HUES64 (cell line): Measurements from ENCODE around the gene MSX1.

Experiments used
- H3K27ac ChIP-seq: 2 replicates; pipeline ENCODE4 v1.7.0; 2013; ENCODE audit warnings: low read depth, low read length, inconsistent platforms
- H3K27me3 ChIP-seq: 2 replicates; pipeline ENCODE4 v1.6.1; 2013; ENCODE audit warnings: mild to moderate bottlenecking, low read length; ENCODE audit not compliant: insufficient read depth
- H3K36me3 ChIP-seq: 2 replicates; pipeline ENCODE4 v1.6.1; 2013; ENCODE audit warnings: mild to moderate bottlenecking, low read length; ENCODE audit not compliant: insufficient read depth
- H3K4me1 ChIP-seq: 2 replicates; pipeline ENCODE4 v1.6.1; 2013; ENCODE audit warnings: mild to moderate bottlenecking, low read length, moderate library complexity; ENCODE audit not compliant: insufficient read depth
- H3K4me3 ChIP-seq: 2 replicates; pipeline ENCODE4 v1.5.1; 2013; ENCODE audit warnings: mild to moderate bottlenecking, low read length, moderate library complexity
- H3K9ac ChIP-seq: 2 replicates; pipeline ENCODE4 v1.6.1; 2013; ENCODE audit warnings: mild to moderate bottlenecking, low read depth, low read length
- H3K9me3 ChIP-seq: 2 replicates; pipeline ENCODE4 v1.6.1; 2013; ENCODE audit warnings: low read depth, low read length; ENCODE audit not compliant: insufficient read depth
- WGBS: fragments of 150-250, 120-280 bp; methylation state at CpG from one replicate; pipeline ENCODE4 v1.1.7; 2013; ENCODE audit warnings: missing lambda C conversion rate; 5-methylcytosine and 5-hydroxymethylcytosine counted together

MSX1 gene

DNA sequence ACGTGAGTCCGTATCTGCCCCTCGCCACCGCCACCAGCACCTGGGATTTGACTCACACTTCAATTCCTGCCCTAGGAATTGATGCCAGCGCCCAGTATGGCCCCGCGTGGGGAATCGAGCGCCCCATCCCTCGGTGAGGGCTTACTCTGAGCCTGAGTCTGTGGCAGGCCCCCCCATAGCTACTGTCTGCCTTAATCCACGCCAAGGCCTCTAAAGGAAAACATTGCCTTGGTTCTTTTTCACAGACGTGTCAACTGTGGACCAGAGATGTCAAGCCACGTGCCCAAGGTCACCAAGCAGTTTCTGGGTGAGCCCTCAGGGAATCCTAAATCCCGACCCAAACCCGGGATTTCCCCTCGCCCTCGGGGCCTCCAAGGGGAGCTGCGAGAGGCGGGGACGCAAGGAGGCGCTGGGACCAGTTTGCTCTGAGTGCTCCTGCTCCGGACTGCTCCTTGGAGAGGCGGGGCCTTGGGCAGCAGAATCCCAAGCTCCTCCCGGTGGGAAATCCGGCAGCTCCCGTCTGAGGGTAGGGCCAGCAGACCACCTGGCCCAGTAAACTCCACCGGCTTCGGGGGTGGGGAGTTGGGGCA, 12.9 kb downstream of the MSX1 start:
- 3% methylated on average over 28 of the region's 28 CpGs for WGBS
- Histone ChIP-seq H3K9ac (no peak overlapping the region), H3K27ac (no peak overlapping the region), H3K4me1 (peaks cover 10% of the 10 kb centered on the region), H3K27me3 (peaks cover 98% of the 10 kb centered on the region), H3K9me3 (no peaks in the 10 kb centered on the region), H3K36me3 (no peaks in the 10 kb centered on the region), H3K4me3 (no peak overlapping the region)

GRCh38 chr4:4873203-4873602, 13.7 kb downstream of the MSX1 start:
- no peaks in the 10 kb centered on the region for H3K36me3 ChIP-seq
- WGBS = 59% methylated on average over 11 of the region's 11 CpGs
- H3K9me3 ChIP-seq = no peaks in the 10 kb centered on the region
- no peak overlapping the region for H3K27ac ChIP-seq
- H3K4me3 ChIP-seq = no peak overlapping the region
- H3K27me3 ChIP-seq = peaks cover 98% of the 10 kb centered on the region
- H3K4me1 ChIP-seq = peaks cover 10% of the 10 kb centered on the region
- H3K9ac ChIP-seq = no peak overlapping the region

DNA sequence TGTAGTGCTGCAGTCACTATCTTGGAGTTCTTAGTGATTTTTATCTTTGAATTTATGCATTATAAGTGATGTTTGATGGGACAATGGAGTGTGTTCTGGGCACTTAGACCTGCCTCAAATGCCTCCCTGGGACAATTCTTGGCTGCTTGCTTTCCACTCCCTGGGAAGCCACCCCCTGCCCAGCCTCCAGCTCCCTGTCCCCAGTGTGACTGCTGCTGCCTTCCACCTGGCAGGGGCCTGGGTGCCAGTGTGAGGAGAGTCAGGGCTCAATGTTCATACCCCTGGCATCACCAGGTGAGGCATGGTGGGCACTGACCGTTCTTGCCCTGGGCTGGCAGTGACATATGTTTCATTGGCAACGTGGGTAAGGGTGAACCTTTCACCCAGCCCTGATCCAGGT, 14.8 kb downstream of the MSX1 start:
- H3K36me3 ChIP-seq = no peaks in the 10 kb centered on the region
- H3K27ac ChIP-seq = no peak overlapping the region
- peaks cover 10% of the 10 kb centered on the region for H3K4me1 ChIP-seq
- no peak overlapping the region for H3K4me3 ChIP-seq
- WGBS = 74% methylated on average over 2 of the region's 2 CpGs
- H3K27me3 ChIP-seq = peaks cover 98% of the 10 kb centered on the region
- H3K9ac ChIP-seq = no peak overlapping the region
- no peaks in the 10 kb centered on the region for H3K9me3 ChIP-seq

DNA sequence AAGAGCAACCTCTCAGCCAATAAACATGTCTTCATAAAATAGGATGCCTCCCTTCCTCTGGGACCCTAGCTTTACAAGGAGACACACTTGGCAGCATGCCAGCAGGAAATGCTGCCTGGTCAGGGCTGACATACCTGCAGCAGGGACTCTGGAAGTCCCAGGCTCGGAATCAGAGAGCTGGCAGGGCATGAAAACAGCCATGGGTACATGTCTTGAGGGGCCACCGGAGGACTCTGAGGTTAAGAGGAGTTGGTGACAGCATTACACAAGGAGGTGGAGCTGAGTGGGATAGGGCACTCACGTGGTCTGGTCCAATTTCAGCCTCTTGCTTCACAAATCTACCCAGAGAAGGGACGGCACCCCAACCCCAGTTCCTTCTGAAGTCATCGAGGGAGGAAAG, 15.7 kb downstream of the MSX1 start:
- no peak overlapping the region for H3K27ac ChIP-seq
- H3K4me3 ChIP-seq = no peak overlapping the region
- H3K27me3 ChIP-seq = peaks cover 96% of the 10 kb centered on the region
- no peak overlapping the region for H3K9ac ChIP-seq
- peaks cover 7% of the 10 kb centered on the region for H3K4me1 ChIP-seq
- H3K36me3 ChIP-seq = no peaks in the 10 kb centered on the region
- 53% methylated on average over 5 of the region's 5 CpGs for WGBS
- no peaks in the 10 kb centered on the region for H3K9me3 ChIP-seq

GRCh38 chr4:4875611-4876010, 16.1 kb downstream of the MSX1 start:
- Histone ChIP-seq H3K27me3 (peaks cover 91% of the 10 kb centered on the region), H3K27ac (no peak overlapping the region), H3K4me3 (no peak overlapping the region), H3K9me3 (no peaks in the 10 kb centered on the region), H3K9ac (no peak overlapping the region), H3K4me1 (peaks cover 4% of the 10 kb centered on the region; the same call in 1 of the 2 replicates), H3K36me3 (no peaks in the 10 kb centered on the region)
- 67% methylated on average over 5 of the region's 5 CpGs for WGBS

DNA sequence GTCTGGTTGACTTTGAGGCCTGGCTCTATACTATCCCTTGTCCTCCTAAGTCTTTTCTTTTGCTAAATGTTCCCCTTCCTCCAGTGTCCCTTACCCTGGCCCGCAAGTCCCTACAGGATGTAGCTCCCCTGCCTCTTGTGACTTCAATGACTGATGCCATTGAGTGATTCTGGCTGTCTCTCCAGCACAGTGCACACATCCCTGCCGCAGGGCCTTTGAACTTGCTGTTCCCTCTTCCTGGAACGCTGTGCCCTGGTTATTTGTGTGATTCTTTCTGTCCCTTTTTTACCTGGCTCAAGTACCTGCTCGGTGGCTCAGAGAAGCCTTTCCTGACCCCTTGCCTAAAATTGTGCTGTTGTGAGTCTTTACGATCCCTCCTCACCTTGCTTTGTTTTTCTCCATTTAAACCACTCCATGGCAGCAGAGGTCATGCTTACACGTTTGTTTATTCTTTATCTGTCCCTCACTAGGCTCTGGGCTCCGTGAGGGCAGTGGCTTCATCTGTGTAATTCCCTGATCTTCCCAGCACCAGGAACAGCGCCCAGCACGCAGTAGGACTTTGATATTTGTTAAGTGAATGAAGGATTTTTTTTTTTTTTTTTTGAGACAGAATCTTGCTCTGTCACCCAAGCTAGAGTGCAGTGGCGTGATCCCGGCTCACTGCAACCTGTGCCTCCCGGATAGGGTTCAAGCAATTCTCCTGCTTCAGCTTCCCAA, 17.6 kb downstream of the MSX1 start:
- no peak overlapping the region for H3K9ac ChIP-seq
- H3K27me3 ChIP-seq = peaks cover 84% of the 10 kb centered on the region
- H3K4me1 ChIP-seq = no peaks in the 10 kb centered on the region
- H3K4me3 ChIP-seq = no peak overlapping the region
- no peak overlapping the region for H3K27ac ChIP-seq
- WGBS = 90% methylated on average over 12 of the region's 12 CpGs
- H3K36me3 ChIP-seq = no peaks in the 10 kb centered on the region
- no peaks in the 10 kb centered on the region for H3K9me3 ChIP-seq

DNA sequence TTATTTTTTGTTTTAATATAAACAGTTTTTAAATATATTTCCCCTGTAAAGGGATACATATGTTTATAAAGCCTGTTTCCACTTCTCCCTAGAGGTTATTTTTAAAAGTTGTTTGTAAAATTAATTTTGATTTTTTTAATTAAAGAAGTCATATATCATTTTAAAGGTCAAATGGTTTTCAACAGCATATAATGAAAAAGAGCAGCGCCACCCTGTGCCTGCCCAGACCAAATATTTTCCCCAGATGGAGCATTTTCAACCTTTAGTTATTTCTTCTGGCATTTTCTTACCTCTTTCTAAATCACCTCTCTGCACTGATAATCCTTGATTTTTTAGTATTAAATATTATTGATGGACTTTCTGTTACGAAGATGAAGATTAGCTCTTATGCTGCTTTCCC, 21.0 kb downstream of the MSX1 start:
- no peaks in the 10 kb centered on the region for H3K36me3 ChIP-seq
- no peaks in the 10 kb centered on the region for H3K9me3 ChIP-seq
- 76% methylated on average over 1 of the region's 2 CpGs for WGBS
- H3K9ac ChIP-seq = no peak overlapping the region
- peaks cover 50% of the 10 kb centered on the region for H3K27me3 ChIP-seq
- H3K4me3 ChIP-seq = no peak overlapping the region
- H3K4me1 ChIP-seq = no peaks in the 10 kb centered on the region
- H3K27ac ChIP-seq = no peak overlapping the region

GRCh38 chr4:4881432-4881831, 22.0 kb downstream of the MSX1 start:
- Histone ChIP-seq H3K4me1 (no peaks in the 10 kb centered on the region), H3K9me3 (no peaks in the 10 kb centered on the region), H3K9ac (no peak overlapping the region), H3K4me3 (no peak overlapping the region), H3K36me3 (no peaks in the 10 kb centered on the region), H3K27me3 (peaks cover 40% of the 10 kb centered on the region), H3K27ac (no peak overlapping the region)
- 100% methylated on average over 1 of the region's 2 CpGs for WGBS

GRCh38 chr4:4884611-4885010, 25.1 kb downstream of the MSX1 start:
- Histone ChIP-seq H3K9ac (no peak overlapping the region), H3K9me3 (no peaks in the 10 kb centered on the region), H3K27ac (no peak overlapping the region), H3K4me3 (no peak overlapping the region), H3K27me3 (peaks cover 25% of the 10 kb centered on the region), H3K4me1 (no peaks in the 10 kb centered on the region), H3K36me3 (no peaks in the 10 kb centered on the region)
- WGBS = 98% methylated on average over 4 of the region's 4 CpGs

- WGBS = 87% methylated on average over 5 of the region's 5 CpGs
Observed at GRCh38 chr4:4887426-4887825, 28.0 kb downstream of the MSX1 start.

DNA sequence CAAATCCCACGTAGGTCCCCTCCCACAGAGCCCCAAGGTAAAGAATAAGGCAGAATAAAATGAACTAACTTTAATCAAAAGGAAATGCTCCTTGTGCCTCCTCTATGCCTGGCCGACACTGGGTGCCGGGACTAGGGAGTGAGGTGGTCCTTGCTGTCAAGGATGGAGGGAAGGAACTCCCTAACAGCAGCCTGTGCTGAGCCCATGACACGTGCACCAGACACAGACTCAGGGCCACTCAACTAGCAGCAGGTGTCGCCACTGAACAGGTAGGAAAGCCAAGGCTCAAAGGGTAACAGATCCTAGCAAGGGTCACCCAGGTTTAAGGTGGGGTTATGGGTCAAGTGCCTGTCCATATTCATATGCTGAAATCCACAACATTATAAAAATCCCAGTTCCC, 29.2 kb downstream of the MSX1 start:
- H3K9ac ChIP-seq = no peak overlapping the region
- peaks cover 13% of the 10 kb centered on the region for H3K27me3 ChIP-seq
- no peaks in the 10 kb centered on the region for H3K36me3 ChIP-seq
- WGBS = 82% methylated on average over 5 of the region's 5 CpGs
- no peaks in the 10 kb centered on the region for H3K4me1 ChIP-seq
- no peak overlapping the region for H3K4me3 ChIP-seq
- no peak overlapping the region for H3K27ac ChIP-seq
- H3K9me3 ChIP-seq = no peaks in the 10 kb centered on the region

More at GRCh38 chr4:4887426-4887825, 28.0 kb downstream of the MSX1 start:
- H3K9me3 ChIP-seq = no peaks in the 10 kb centered on the region
- H3K9ac ChIP-seq = no peak overlapping the region
- H3K4me1 ChIP-seq = no peaks in the 10 kb centered on the region
- H3K27me3 ChIP-seq = peaks cover 13% of the 10 kb centered on the region
- no peak overlapping the region for H3K4me3 ChIP-seq
- H3K36me3 ChIP-seq = no peaks in the 10 kb centered on the region
- H3K27ac ChIP-seq = no peak overlapping the region
